Embryonic facial prominence (tissue), 1 donor: ENCODE results near the gene ZNF488.

Experiments
- DNase-seq: peaks from one replicate; pipeline ENCODE4 v3.0.0-alpha.2; 2016; ENCODE audit errors: extremely low spot score

ZNF488 gene

DNA sequence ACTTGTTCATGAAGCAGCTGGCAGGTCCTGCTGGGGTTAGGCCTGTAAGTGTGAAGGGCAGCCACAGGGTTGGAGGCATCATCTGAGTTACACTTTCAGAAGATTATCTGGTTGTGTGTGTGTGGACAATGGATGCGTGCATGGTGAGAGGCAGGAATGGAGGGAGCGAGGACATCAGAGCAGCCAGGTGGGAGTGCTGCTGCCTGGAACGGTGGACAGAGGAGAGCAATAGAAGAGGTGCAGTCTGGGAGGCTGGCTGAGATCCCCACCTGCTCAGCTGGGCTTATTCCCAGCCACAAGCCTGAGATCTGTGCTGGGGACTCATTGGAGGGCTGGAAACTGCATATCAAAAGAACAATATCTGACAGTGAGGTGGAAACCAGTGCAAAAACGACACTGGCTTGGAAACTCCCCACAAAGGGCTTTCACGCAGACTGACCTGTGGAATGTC, 17.9 kb downstream of the ZNF488 start:
- DNase-seq, result no peak

DNA sequence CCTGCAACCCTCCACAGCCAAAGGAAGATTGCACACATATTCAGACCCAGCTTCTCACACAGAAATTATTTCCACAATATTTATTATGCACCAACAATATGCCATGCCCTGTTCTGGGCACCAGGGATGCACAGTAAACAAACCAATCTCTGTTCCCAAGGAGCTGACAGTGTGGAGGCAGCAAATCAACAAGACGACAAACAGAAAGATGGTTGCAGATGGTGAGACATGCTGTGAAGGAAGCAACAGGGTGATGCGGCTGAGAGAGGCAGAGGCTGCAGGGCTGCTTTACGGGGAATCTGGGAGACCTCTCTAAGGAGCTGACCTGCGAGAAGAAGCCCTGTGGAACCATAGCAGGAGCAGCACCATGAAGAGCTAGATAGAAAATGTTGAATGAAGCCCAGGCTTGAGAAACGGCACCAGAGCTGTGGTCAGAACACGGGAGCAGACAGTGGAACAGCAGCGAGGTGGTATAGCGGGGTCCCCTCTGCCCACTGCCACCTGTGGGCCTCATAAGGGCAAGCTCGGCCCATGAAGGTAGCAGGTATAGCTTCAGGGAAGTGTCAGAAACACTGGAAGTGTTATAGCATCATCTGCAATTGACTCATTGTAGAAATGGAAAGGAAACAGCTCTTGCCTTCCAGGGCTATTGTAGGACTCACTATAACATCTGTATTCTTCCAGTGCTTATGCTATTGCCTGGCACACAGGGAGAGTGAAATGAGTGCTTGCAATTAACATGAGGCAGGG, 18.5 kb downstream of the ZNF488 start:
- no peak for DNase-seq

DNA sequence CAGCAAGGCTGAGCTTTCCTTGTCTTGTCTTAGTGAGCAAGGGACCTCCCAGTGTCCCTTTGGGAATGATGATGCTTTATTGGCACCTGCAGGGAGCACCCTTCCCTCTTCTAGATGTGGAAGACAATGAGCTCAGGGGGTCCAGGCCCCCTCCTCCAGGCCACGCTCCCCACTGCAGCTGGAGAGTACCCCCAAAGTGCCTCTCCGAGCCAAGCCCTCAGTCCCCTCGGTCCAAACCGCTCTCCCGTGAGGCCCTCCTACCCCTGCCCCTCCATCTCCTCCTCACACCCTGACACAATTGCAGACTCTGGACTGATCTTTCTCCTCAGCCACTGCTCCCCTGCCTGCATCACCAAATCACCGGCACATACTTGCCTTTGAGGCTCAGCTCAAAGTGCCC, 19.2 kb downstream of the ZNF488 start:
- no peak for DNase-seq

DNA sequence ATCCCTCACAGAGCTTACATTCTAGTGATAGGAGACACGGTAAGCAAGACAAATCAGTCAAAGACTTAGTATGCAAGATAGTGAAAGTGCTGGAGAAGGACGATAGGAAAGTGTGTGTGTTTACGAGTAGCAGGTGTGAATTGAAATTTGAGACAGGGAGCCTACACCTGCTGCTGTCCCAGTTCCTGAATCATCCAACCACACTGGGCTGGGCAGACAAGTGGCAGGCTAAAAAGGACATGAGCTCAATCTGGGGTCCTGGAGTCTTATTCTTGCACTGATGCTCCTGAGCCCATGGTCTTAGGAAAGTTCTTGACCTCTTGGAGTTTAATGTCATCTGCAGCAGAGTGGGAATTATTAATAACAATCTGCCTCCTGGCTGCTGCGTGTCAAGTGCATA, 19.7 kb downstream of the ZNF488 start:
- no peak for DNase-seq

DNA sequence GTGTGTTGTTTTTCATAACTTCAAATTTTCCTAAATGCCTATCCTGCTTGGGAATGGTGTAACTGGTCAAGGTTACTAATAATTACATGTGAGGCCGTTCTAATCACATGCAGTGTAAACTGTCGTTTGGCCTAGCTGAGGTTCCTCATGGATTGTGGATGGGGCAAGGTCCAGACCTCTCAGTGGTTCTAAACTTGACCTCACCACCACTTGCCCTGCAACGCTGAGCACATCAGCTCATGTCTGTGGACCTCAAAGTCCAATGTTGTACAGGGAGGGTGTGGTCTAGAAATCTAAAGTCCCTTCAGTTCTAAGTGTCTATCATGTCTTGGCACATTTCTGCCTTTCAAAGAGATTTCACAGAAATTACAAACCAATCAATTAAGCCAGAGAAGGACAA, 20.3 kb downstream of the ZNF488 start:
- DNase-seq, result no peak

DNA sequence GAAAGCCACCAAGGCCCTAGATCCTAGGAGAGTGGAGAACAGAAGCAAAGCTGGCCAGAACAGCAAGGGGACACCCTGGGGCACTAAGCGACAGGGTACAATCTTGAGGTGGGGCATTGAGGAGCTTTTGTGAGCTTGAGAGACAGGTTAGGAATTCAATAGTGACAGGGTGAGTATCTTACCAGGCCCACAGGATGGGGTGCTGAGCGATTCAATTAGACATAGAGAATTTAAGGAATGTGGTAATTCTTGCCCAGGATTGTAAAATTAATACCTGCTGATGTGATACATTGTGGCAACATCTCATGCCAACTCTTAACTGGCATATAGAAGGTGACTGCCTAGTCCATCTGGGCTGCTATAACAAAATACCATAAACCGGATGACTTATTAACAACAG, 21.9 kb downstream of the ZNF488 start:
- DNase-seq, result no peak

DNA sequence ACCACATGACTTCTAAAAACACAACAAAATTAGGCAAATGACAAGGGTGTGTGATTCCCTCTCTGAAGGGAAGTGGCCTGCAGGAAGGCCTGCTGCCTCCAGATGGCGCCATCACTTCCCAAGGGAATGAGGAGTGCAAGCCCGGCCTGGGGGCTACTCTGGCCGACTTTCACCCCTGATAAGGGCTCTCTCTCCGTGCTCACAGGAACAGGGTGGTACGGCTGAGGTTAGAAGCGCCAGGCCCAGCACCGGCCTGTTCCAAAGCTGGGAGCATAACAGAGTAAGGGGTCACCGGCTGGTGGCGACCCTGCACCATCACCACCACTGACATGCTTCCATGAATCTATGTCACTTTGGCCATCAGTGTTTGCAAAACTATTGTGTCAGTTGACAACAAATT, 22.8 kb downstream of the ZNF488 start:
- no peak for DNase-seq

DNA sequence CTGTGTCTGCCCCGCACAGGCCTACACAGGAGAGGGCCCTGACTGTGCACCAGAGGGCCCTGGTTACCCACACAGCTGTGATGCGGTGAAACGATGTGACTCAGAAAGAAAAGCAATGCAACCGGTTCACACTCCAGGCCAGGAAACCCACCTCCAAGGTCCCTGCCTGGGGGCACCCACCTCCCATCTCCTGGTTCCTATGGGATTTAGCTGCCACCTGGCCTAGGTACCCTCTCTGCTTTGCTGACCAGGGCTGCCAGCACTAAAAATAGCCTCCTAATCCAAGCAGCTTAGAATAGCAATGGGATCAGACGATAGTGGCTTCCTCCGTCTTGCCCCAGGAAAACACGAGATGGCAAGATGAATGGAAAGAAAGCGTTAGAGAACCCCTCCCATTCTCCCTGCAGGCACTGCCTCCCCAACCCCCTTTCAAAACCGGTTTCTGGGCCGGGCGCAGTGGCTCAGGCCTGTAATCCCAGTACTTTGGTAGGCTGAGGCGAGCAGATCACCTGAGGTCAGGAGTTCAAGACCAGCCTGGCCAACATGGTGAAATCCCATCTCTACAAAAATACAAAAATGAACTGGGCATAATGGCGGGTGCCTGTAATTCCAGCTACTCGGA, 23.6 kb downstream of the ZNF488 start:
- no peak for DNase-seq

DNA sequence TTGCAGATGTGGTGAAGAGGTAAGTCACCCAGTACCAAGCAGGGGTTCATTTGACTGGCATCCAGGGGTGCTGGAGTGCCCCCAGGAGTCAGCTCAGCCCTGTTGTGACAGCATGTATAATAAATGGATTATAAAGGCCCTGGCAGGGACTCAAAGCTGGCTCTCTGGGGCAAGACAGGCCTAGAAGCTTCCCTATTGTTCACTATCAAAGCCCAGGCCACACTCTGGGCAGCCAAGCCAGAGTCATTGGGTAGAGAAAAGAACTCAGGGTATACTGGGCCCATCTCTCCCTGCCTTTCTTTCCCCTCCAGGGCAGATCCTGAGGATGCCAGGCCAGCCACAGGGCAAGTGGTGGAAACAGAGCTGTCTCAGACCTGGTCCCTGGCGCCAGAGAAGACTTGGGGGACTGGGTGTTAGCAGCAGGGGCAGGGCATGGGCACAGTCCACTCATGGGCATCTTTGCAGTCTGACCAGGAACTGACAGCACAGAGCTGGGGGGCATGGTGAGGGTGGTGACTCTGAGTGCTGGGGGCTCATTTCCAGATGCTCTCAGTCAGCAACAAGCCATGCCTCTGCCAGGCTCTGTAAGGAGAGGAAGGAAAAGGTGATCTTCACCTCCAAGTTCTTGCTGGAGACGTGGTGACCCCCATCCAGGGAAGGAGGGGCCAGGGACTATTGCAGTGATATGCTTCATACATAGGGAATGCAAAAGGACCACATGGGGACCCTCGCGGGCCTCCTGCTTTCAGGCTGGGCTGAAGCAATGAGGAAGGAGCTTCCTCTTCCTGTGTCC, 24.3 kb downstream of the ZNF488 start:
- no peak for DNase-seq

DNA sequence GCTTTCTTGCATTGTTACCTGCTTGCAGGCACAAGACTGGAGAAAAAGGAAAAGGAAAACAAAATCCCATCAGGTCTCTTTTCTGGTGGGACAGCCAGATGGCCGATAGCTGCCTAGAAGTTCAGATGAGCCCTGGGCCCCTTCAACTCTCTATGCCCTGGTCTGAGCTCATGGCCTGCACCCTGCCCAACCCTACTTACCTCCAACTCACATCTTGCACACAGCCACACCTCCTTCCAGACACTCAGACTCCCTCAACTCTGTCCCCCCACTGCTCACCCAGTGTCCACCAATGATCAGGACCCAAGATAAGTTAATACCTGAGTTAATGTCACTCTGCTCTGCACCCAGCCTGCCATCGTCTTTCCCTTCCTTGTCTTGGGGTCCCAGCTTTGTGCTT, 25.0 kb downstream of the ZNF488 start:
- no peak for DNase-seq

DNA sequence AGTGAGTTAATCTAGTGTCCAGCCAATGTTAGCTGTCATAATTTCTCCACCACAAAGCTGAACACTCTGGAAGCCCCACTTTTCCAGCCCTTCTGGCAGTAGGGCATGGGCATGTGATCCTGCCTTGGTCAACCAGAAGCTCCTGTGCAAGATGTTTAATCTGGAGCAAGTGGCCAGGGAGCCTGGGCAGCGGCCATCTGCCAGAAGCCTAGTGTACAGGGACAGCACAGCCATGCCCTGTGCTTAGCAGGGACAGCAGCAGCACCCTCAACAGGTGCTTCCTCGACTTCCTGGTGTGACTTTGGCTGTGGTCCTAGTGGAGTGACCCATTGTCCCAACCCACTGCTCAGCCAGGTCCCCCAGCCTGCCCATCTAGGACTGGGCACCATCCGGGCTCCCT, 25.6 kb downstream of the ZNF488 start:
- DNase-seq, result no peak

DNA sequence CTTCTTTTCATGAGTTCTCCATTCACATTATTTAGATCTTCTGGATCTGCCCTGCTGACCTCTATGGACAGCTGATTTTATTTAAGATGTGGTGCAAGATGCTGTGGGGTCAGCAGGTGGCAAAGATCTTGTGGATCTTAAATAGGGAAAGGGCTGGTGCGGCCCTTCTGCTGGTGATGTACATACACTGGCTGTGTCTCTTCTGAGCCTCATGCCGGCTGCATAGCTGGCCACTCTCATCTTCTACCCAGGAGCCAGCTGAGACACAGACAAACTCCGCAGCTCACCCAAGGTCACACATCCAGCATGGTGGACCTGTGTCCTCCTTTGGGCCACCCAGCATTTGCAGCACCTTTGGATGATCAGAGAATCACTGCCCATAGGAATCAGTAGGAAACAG, 26.2 kb downstream of the ZNF488 start:
- no peak for DNase-seq

DNA sequence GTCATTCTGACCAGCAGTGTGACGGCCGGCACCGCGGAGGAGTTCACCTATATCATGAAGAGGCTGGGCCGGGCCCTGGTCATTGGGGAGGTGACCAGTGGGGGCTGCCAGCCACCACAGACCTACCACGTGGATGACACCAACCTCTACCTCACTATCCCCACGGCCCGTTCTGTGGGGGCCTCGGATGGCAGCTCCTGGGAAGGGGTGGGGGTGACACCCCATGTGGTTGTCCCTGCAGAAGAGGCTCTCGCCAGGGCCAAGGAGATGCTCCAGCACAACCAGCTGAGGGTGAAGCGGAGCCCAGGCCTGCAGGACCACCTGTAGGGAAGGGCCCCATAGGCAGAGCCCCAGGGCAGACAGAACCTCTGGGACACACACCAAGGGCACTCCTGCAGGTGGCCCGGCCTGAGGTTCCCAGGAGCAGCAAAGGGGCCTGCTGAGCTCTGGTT, 26.9 kb downstream of the ZNF488 start:
- no peak for DNase-seq

DNA sequence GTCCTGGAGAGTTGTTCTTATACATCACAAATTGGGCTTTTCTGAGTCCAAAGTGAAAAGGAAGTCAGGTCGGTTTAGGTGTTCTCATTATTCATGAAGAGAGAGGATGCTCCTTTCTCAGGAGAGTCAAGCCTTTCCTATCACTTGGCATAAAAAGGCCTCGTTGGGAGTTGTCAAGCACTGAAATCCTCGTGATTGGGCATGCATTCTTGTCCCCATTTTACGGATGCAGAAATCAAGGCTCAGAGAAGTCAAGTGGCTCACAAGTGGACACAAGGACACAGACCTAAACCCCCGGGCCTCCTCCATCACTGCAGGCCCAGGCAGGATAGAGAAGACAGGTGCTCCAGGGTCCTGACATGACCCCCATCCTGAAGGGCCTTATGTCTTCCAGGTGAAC, 27.4 kb downstream of the ZNF488 start:
- no peak for DNase-seq

DNA sequence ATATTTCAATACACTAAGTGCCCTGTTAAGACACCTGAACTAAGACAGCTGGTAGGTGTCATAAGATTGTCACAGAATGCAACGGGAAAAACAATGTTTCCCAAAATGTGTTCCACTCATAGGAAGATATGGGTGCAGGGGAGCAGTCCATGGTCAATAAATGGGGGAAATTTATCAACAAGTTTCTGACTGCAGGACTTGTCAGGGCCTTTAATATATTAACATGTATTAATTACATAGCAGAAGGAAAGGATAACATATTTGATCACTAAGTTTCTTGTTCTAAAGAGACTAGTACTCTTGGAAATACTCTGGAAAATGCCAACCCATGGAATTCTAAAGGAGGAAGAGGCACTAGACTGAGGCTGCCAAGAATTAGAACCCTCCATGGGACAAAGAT, 29.2 kb downstream of the ZNF488 start:
- no peak for DNase-seq

DNA sequence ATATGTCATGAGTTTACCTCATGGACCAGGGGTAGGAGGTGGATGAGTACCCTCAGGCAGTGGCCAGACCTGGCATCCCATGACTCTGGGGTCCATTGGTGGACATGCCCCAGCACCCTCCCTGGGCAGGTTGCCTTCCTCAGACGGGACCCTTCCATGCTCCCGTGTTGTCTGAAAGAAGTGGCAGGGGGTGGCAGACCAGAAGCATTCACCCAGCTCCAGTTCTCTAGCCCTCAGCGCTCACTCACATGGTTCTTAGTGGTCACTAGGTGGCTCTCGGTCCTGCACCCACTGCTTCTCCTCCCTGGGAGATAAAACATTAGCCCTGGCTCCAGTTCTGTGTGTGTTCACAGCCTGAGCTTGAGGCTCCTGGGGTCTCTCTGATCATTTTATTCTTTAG, 29.9 kb downstream of the ZNF488 start:
- DNase-seq, result no peak

DNA sequence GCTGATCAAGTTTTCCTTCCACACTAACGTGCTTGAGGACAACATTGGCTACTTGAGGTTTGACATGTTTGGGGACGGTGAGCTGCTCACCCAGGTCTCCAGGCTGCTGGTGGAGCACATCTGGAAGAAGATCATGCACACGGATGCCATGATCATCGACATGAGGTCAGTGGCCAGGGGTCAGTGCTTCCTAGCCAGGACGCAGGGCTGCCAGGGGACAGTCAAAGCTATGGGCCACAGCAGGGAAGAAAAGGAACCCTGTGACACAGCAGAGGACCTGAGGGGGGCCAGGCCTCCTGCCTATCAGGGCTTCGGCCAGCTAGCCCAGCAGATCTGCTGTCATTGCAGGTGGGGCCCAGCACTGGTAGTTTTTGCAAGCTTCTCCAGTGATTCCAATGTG, 30.7 kb downstream of the ZNF488 start:
- no peak for DNase-seq

DNA sequence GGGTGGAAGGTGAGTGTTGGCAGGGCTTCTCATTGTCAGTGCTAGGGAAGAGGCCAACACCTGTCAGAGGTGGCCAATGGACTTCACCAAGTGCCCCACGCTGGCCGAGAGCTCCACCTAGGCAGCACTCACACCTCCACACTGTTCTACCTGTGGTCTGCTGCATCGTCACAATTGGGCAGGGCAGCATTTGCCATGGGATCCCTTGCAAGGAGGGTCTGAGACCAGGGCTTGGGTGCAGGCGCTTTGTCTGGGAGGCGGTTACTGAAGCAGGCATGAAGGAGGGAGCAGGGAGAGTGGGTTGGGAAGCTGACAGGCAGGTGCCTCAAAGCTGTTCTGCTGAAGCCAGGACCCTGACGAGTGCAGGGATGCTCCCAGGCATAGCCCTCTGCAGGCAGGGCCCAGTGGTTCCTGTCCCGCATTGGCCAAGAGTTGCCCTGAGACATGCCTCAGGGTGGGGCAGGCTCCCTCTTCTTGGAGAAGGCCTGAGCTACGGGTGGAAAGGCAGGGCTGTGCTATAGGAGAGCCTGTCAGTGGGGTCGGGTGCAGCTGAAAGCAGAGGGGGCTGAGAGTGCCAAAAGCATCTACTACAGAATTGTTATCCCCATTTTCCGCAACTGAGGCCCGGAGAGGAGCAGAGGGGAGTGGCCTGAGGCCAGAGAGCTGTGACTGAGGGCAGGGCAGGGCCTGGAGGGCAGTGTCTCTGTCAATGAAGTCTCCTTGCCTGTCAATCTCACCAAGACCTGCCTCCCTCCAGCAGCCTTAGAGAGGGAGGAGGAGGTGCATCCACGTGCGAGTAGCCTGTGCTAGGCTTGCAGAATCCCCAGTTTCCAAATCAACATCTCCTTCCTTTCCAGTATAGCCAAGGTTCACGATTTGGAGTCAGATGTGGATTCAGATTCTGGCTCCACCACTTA, 31.9 kb downstream of the ZNF488 start:
- DNase-seq, result no peak

DNA sequence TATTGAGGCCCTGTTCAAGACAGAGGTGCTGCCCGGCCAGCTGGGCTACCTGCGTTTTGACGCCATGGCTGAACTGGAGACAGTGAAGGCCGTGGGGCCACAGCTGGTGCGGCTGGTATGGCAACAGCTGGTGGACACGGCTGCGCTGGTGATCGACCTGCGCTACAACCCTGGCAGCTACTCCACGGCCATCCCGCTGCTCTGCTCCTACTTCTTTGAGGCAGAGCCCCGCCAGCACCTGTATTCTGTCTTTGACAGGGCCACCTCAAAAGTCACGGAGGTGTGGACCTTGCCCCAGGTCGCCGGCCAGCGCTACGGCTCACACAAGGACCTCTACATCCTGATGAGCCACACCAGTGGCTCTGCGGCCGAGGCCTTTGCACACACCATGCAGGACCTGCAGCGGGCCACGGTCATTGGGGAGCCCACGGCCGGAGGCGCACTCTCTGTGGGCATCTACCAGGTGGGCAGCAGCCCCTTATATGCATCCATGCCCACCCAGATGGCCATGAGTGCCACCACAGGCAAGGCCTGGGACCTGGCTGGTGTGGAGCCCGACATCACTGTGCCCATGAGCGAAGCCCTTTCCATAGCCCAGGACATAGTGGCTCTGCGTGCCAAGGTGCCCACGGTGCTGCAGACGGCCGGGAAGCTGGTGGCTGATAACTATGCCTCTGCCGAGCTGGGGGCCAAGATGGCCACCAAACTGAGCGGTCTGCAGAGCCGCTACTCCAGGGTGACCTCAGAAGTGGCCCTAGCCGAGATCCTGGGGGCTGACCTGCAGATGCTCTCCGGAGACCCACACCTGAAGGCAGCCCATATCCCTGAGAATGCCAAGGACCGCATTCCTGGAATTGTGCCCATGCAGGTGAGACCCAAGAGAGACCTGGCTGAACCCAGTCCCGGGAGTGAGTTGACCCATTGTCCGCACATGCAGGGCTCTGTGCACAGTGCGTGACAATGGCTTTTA, 33.1 kb downstream of the ZNF488 start:
- DNase-seq, result no peak

DNA sequence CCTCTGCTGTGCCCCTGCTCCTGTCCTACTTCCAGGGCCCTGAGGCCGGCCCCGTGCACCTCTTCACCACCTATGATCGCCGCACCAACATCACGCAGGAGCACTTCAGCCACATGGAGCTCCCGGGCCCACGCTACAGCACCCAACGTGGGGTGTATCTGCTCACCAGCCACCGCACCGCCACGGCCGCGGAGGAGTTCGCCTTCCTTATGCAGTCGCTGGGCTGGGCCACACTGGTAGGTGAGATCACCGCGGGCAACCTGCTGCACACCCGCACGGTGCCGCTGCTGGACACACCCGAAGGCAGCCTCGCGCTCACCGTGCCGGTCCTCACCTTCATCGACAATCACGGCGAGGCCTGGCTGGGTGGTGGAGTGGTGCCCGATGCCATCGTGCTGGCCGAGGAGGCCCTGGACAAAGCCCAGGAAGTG, 34.1 kb downstream of the ZNF488 start:
- DNase-seq, result no peak

DNA sequence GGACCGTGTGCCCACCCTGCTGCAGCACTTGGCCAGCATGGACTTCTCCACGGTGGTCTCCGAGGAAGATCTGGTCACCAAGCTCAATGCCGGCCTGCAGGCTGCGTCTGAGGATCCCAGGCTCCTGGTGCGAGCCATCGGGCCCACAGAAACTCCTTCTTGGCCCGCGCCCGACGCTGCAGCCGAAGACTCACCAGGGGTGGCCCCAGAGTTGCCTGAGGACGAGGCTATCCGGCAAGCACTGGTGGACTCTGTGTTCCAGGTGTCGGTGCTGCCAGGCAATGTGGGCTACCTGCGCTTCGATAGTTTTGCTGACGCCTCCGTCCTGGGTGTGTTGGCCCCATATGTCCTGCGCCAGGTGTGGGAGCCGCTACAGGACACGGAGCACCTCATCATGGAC, 34.6 kb downstream of the ZNF488 start:
- DNase-seq, result no peak
